ENCODE measurements around the gene CRKL.

The CRKL gene

DNA sequence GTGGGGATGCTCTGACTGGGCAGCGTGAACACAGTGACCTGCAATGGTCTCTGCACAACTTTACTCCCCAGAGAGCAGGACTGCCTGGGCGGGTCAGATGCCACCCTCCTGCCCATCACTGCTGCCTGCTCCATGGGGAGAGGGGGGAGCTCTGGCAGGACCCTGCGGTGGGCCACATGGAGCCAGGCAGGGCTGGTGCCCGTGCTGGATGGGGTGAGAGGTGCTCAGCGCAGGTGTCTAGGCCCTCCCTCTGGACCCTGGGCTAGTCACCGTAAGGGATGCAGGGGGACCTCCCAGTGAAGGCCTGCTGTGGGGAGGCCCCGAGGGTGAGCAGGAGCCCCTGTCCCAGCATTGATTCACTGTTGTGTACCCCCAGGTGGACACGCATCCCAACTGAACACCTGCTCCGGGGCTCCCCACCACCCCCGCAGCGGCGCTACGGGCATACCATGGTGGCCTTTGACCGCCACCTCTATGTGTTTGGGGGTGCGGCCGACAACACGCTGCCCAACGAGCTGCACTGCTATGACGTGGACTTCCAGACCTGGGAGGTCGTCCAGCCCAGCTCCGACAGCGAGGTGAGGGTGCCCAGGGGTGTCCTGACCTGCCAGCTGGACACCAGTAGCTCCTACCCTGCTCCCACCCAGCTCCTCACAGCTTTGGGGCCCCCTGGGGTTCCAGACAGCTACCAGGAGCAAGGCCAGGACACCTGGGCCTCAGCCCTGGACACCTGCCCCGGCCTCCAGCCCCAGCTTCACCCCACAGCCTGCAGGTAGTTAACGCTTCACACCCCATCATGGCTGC is 74.2 kb downstream of the CRKL start:
- no peak overlapping the region for H3K4me3 ChIP-seq (ENCODE audit: low read depth, low read length)
- TF ChIP-seq, protein P1, sequence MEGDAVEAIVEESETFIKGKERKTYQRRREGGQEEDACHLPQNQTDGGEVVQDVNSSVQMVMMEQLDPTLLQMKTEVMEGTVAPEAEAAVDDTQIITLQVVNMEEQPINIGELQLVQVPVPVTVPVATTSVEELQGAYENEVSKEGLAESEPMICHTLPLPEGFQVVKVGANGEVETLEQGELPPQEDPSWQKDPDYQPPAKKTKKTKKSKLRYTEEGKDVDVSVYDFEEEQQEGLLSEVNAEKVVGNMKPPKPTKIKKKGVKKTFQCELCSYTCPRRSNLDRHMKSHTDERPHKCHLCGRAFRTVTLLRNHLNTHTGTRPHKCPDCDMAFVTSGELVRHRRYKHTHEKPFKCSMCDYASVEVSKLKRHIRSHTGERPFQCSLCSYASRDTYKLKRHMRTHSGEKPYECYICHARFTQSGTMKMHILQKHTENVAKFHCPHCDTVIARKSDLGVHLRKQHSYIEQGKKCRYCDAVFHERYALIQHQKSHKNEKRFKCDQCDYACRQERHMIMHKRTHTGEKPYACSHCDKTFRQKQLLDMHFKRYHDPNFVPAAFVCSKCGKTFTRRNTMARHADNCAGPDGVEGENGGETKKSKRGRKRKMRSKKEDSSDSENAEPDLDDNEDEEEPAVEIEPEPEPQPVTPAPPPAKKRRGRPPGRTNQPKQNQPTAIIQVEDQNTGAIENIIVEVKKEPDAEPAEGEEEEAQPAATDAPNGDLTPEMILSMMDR (IDR thresholded peaks at IDR 0.05; ENCODE audit: low read depth, low read length), result no peak
- in situ Hi-C loops (cut with HindIII; ENCODE audit: low sequenced_read_pairs), result no loop called here
- DNase-seq (ENCODE audit: low read depth, low spot score), result no peak

DNA sequence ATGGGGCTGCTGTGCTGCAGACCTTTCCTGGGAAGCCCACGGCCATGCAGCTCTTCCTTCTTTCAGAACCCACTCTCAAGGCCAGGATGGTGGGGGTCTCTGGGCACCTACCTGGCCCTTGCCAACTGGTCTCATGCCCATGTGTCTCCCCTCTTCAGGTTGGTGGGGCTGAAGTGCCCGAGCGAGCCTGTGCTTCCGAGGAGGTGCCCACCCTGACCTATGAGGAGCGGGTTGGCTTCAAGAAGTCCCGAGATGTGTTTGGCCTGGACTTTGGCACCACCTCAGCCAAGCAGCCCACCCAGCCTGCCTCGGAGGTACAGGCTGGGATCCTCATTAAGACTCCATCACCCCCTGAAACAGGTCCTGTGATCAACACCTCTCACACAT is 74.8 kb downstream of the CRKL start:
- no peak overlapping the region for H3K4me3 ChIP-seq (ENCODE audit: low read depth, low read length)
- in situ Hi-C loops (cut with HindIII; ENCODE audit: low sequenced_read_pairs), result no loop called here
- no peak for DNase-seq (ENCODE audit: low read depth, low spot score)
- TF ChIP-seq, protein P1 (IDR thresholded peaks at IDR 0.05; ENCODE audit: low read depth, low read length), result no peak

DNA sequence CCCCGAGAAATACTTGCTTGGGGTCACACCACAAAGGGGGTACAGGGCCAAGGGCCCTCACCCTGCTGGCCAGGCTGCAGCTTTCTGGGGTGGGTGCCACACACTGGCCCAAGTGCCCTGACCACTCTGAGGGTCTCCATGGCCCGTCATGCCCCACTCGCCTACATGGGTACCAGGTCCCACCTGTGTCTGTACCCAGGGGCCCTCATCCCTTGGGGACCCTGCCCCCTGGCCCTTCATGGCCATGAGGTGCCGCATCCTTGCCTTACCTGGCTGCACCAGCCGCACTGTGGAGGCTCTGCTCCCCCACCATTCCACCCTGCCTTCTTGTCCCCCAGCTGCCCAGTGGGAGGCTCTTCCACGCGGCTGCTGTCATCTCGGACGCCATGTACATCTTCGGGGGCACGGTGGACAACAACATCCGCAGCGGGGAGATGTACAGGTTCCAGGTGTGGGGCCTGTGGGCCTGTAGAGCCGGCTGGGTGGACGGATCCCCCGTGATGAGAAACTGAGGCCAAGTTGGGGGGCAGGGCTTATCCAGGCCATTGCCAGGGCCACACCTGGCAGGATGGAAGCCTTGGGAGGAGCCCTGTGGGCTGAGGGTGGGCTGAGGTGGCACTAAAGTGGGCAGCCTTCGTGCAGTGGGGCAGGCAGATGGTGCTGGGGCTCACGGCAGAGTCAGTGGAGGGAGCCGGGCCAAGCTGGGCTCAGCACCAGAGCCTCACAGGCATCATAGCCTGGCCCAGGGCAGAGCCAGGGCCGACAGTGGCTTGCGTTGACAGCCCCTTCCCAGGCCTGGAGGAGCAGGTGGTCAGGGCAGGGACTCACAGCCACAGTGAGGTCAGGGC is 75.5 kb downstream of the CRKL start:
- DNase-seq (ENCODE audit: low read depth, low spot score), result no peak
- in situ Hi-C loops (cut with HindIII; ENCODE audit: low sequenced_read_pairs), result no loop called here
- no peak overlapping the region for H3K4me3 ChIP-seq (ENCODE audit: low read depth, low read length)
- TF ChIP-seq, protein P1 (IDR thresholded peaks at IDR 0.05; ENCODE audit: low read depth, low read length), result no peak

DNA sequence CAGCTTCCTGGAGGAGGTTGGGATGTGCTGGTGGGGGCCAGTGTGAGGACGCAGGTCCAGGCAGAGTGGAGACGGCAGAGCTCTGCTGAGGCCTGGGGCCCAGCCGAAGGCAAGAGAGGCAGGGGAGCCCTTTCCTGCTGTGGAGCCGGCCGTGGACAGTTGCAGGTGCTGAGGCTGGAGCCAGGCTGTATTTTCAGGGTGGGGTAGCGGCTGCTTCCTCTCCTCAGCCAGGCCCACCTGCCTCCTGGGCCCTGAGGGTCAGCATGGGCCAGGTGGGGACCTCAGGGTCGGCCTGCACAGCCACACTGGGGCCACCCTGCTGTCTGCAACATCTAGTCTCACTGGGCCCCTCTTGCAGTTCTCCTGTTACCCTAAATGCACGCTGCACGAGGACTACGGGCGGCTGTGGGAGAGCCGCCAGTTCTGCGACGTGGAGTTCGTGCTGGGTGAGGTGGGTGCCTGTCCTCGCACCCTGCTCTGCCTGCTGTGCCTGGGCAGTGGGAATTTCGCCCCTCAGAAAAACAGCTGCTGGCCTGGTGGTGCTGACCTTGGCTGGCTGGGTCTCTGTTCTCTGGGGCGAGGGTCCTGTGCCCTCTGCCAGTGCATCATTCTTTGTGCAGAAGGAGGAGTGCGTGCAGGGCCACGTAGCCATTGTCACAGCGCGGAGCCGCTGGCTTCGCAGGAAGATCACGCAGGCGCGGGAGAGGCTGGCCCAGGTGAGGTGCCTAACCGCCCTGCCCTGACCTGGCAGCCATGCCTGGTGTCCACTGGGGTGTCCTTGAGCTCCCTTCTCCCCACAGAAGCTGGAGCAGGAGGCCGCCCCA is 76.3 kb downstream of the CRKL start:
- TF ChIP-seq, protein P1 (IDR thresholded peaks at IDR 0.05; ENCODE audit: low read depth, low read length), result no peak
- DNase-seq (ENCODE audit: low read depth, low spot score), result no peak
- H3K4me3 ChIP-seq (ENCODE audit: low read depth, low read length), result no peak overlapping the region
- in situ Hi-C loops (cut with HindIII; ENCODE audit: low sequenced_read_pairs), result no loop called here

DNA sequence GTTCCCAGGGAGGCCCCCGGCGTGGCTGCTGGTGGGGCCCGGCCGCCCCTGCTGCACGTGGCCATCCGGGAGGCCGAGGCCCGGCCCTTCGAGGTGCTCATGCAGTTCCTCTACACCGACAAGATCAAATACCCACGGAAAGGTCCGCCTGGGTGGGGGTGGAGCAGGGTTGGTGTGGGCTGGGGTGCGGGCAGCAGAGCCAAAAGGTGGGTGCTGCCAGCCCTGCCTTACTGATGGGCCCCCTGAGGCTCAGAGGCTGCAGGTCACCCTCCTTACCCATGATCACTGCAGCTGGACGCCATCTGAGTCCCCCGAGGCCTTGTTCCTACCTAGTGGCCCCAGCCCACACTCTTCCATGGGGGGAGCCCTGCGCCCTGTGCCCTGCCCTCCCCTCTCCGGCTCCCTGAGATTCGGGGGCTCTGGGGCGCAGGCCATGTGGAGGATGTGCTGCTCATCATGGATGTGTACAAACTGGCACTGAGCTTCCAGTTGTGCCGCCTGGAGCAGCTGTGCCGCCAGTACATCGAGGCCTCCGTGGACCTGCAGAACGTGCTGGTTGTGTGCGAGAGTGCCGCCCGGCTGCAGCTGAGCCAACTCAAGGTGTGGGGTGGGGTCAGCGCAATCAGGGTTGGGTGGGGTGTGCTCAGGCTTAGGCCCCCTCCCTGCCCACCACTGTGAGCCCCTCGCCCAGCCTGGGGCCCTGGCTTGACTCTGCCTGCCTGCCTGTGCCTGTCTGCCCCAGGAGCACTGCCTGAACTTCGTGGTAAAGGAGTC is 77.1 kb downstream of the CRKL start:
- TF ChIP-seq, protein P1 (IDR thresholded peaks at IDR 0.05; ENCODE audit: low read depth, low read length), result no peak
- in situ Hi-C loops (cut with HindIII; ENCODE audit: low sequenced_read_pairs), result no loop called here
- DNase-seq (ENCODE audit: low read depth, low spot score), result no peak
- no peak overlapping the region for H3K4me3 ChIP-seq (ENCODE audit: low read depth, low read length)

DNA sequence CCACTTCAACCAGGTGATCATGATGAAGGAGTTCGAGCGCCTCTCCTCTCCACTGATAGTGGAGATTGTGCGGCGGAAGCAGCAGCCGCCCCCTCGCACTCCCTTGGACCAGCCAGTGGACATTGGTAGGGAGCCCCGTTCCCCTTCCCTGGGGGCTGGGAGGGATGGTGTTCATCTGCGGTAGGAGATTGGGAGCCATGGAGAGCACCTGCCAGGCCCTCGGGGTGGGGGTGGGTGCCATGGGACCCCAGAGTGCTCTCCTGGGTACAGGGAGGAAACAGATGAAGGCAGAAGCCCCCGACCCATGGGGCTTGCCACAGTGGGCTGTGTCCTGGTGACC is 77.7 kb downstream of the CRKL start:
- TF ChIP-seq, protein P1 (IDR thresholded peaks at IDR 0.05; ENCODE audit: low read depth, low read length), result no peak
- no peak overlapping the region for H3K4me3 ChIP-seq (ENCODE audit: low read depth, low read length)
- in situ Hi-C loops (cut with HindIII; ENCODE audit: low sequenced_read_pairs), result no loop called here
- DNase-seq (ENCODE audit: low read depth, low spot score), result no peak

Measured in astrocyte of the spinal cord (primary cell).